CD4-positive, alpha-beta T cell (primary cell): ENCODE data around the gene NMNAT2. TPM values are rescaled to one million over a fixed set of nuclear protein-coding genes. Genes with fewer than 3 reads are reported as not detected.

ENCODE experiments used
- ATAC-seq: fragments of 200-7000 bp; cut with Tn5 transposase; one replicate; pipeline ENCODE4 v1.10.0; 2022; ENCODE audit warnings: mild to moderate bottlenecking; ENCODE audit not compliant: poor library complexity
- CTCF ChIA-PET: fragments of 350-600 bp; sonication (Branson Sonifier 250); formaldehyde crosslinking; loops from one replicate; lab custom pipeline; 2021; ENCODE audit warnings: antibody characterized with exemption, inconsistent platforms; lab: Charles Lee
- POLR2A ChIA-PET: fragments of 350-600 bp; sonication (Branson Sonifier 250); formaldehyde crosslinking; loops from one replicate; lab custom pipeline; 2021; ENCODE audit warnings: antibody characterized with exemption, inconsistent platforms; lab: Charles Lee
- DNase-seq, 14 experiments: peaks; one replicate each; pipeline ENCODE4 v3.0.0-alpha.2; 2013 to 2020; ENCODE audit warnings: mixed read lengths in 2 of 14
- H3K27ac ChIP-seq, 2 donors: one replicate each; pipeline versions ENCODE4 v1.5.1 to v1.7.0; 2013; ENCODE audit warnings: low read length in 2 of 2, low read depth in 1 of 2, mild to moderate bottlenecking in 1 of 2
- H3K27me3 ChIP-seq, 2 experiments: 1 replicate in 1 of 2; 2 replicates in 1 of 2; pipeline versions ENCODE4 v1.6.1 to v1.7.0; 2013; ENCODE audit warnings: low read length in 2 of 2, control low read depth in 1 of 2, mild to moderate bottlenecking in 1 of 2, moderate library complexity in 1 of 2; ENCODE audit not compliant: insufficient read depth in 2 of 2, control insufficient read depth in 1 of 2
- H3K36me3 ChIP-seq: one replicate; pipeline ENCODE4 v1.6.1; 2013; ENCODE audit warnings: low read length, control low read depth; ENCODE audit not compliant: insufficient read depth
- H3K4me1 ChIP-seq: one replicate; pipeline ENCODE4 v1.6.1; 2013; ENCODE audit warnings: low read length, control low read depth; ENCODE audit not compliant: insufficient read depth
- H3K4me3 ChIP-seq: one replicate; pipeline ENCODE4 v1.5.1; 2013; ENCODE audit warnings: mild to moderate bottlenecking, low read length, moderate library complexity
- H3K9me3 ChIP-seq, 2 experiments: 1 replicate in 1 of 2; 2 replicates in 1 of 2; pipeline versions ENCODE4 v1.6.1 to v1.7.0; 2013; ENCODE audit warnings: low read length in 2 of 2, mild to moderate bottlenecking in 2 of 2, control low read depth in 1 of 2, moderate library complexity in 1 of 2; ENCODE audit not compliant: control insufficient read depth in 1 of 2, insufficient read depth in 1 of 2
- H3K27ac Mint-ChIP-seq: one replicate; pipeline ENCODE4 v1.8.0; 2020; ENCODE audit warnings: mixed read lengths
- H3K27me3 Mint-ChIP-seq: one replicate; pipeline ENCODE4 v1.8.0; 2021; ENCODE audit warnings: mixed read lengths
- H3K36me3 Mint-ChIP-seq: one replicate; pipeline ENCODE4 v1.8.0; 2021; ENCODE audit warnings: low read depth, mixed read lengths
- H3K4me1 Mint-ChIP-seq: one replicate; pipeline ENCODE4 v1.8.0; 2021; ENCODE audit warnings: low read depth, mixed read lengths
- H3K4me3 Mint-ChIP-seq: one replicate; pipeline ENCODE4 v1.8.0; 2020; ENCODE audit warnings: mild to moderate bottlenecking, mixed read lengths
- H3K9me3 Mint-ChIP-seq: one replicate; pipeline ENCODE4 v1.8.0; 2020; ENCODE audit warnings: mixed read lengths
- intact Hi-C, 2 experiments: fragments of 100-400 bp; cut with DNase I in 1 of 2; cut with micrococcal nuclease in 1 of 2; formaldehyde crosslinking; loops; one replicate each; pipeline versions ENCODE4 v1.15.1 to v1.9.0; 2023 to 2025; cut with DNase I, micrococcal nuclease
- total RNA-seq, 174 experiments: library from RNA in 2 of 174; stranded (reverse) in 2 of 174; gene quantifications; one replicate each; pipeline ENCODE4 v1.2.3 and lab custom pipeline; 2021 to 2026
- TF ChIP-seq, protein P1 (sequence below): fragments of 200-600 bp; IDR thresholded peaks from one replicate; pipeline ENCODE4 v1.8.0; 2022; ENCODE audit warnings: antibody characterized with exemption, mild to moderate bottlenecking

The NMNAT2 gene
- total RNA-seq, 2 experiments from 2014 or later: not detected

GRCh38 chr1:183414365-183414764, 3.8 kb downstream of the NMNAT2 start:
- Histone ChIP-seq H3K36me3 (no peaks in the 10 kb centered on the region), H3K9me3 (peaks cover 0 to 17% of the 10 kb centered on the region in 2 experiments), H3K4me1 (peaks cover 21% of the 10 kb centered on the region), H3K4me3 (no peak overlapping the region), H3K27me3 (peaks cover 32 to 45% of the 10 kb centered on the region in 2 experiments), H3K27ac (no peak overlapping the region)
- CTCF ChIA-PET: no interaction called here
- POLR2A ChIA-PET: no interaction called here
- DNase-seq: no peak
- H3K27me3 Mint-ChIP-seq: peaks cover 53% of the 10 kb centered on the region
- ATAC-seq: no peak
- intact Hi-C loops: no loop called here
- H3K36me3 Mint-ChIP-seq: no peaks in the 10 kb centered on the region
- H3K4me1 Mint-ChIP-seq: peaks cover 28% of the 10 kb centered on the region
- H3K4me3 Mint-ChIP-seq: no peak overlapping the region
- no peak overlapping the region for H3K27ac Mint-ChIP-seq
- TF ChIP-seq, protein P1, sequence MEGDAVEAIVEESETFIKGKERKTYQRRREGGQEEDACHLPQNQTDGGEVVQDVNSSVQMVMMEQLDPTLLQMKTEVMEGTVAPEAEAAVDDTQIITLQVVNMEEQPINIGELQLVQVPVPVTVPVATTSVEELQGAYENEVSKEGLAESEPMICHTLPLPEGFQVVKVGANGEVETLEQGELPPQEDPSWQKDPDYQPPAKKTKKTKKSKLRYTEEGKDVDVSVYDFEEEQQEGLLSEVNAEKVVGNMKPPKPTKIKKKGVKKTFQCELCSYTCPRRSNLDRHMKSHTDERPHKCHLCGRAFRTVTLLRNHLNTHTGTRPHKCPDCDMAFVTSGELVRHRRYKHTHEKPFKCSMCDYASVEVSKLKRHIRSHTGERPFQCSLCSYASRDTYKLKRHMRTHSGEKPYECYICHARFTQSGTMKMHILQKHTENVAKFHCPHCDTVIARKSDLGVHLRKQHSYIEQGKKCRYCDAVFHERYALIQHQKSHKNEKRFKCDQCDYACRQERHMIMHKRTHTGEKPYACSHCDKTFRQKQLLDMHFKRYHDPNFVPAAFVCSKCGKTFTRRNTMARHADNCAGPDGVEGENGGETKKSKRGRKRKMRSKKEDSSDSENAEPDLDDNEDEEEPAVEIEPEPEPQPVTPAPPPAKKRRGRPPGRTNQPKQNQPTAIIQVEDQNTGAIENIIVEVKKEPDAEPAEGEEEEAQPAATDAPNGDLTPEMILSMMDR: no peak
- no peaks in the 10 kb centered on the region for H3K9me3 Mint-ChIP-seq

- ATAC-seq: no peak
Measured at GRCh38 chr1:183411091-183411490, 7.1 kb downstream of the NMNAT2 start.

GRCh38 chr1:183407961-183408360, 10.2 kb downstream of the NMNAT2 start:
- Histone ChIP-seq H3K27me3 (peaks cover 0 to 7% of the 10 kb centered on the region in 2 experiments), H3K36me3 (no peaks in the 10 kb centered on the region), H3K4me3 (no peak overlapping the region), H3K9me3 (no peaks in the 10 kb centered on the region), H3K27ac (no peak overlapping the region), H3K4me1 (no peaks in the 10 kb centered on the region)
- CTCF ChIA-PET: no interaction called here
- TF ChIP-seq, protein P1: no peak
- no peak overlapping the region for H3K4me3 Mint-ChIP-seq
- peaks cover 39% of the 10 kb centered on the region for H3K27me3 Mint-ChIP-seq
- no peaks in the 10 kb centered on the region for H3K4me1 Mint-ChIP-seq
- ATAC-seq (no peak), DNase-seq (no peak)
- no peak overlapping the region for H3K27ac Mint-ChIP-seq
- no peaks in the 10 kb centered on the region for H3K9me3 Mint-ChIP-seq
- POLR2A ChIA-PET: no interaction called here
- no peaks in the 10 kb centered on the region for H3K36me3 Mint-ChIP-seq
- intact Hi-C loops: no loop called here

More at GRCh38 chr1:183411091-183411490, 7.1 kb downstream of the NMNAT2 start:
- H3K4me1 ChIP-seq: no peaks in the 10 kb centered on the region
- no peak overlapping the region for H3K4me3 Mint-ChIP-seq
- ChIA-PET CTCF (no interaction called here), POLR2A (no interaction called here)
- no peak overlapping the region for H3K4me3 ChIP-seq
- H3K27ac ChIP-seq: no peak overlapping the region
- H3K27me3 Mint-ChIP-seq: peaks cover 32% of the 10 kb centered on the region
- H3K36me3 Mint-ChIP-seq: no peaks in the 10 kb centered on the region
- peaks cover 1% of the 10 kb centered on the region for H3K4me1 Mint-ChIP-seq
- intact Hi-C loops: no loop called here
- no peak for DNase-seq
- H3K9me3 Mint-ChIP-seq: no peaks in the 10 kb centered on the region
- H3K27ac Mint-ChIP-seq: no peak overlapping the region
- no peaks in the 10 kb centered on the region for H3K36me3 ChIP-seq
- peaks cover 3 to 13% of the 10 kb centered on the region in 2 experiments for H3K27me3 ChIP-seq
- TF ChIP-seq, protein P1: no peak
- no peaks in the 10 kb centered on the region for H3K9me3 ChIP-seq
